HepG2 (cell line): ENCODE results near the gene MYL6B. TPM values are rescaled to one million over a fixed set of nuclear protein-coding genes. Genes with fewer than 3 reads are reported as not detected.
A peak's percentile ranks its signal among the peaks of the same experiment; 100 is the strongest.

Source experiments
- ARNT ChIP-seq: fragments of 450-650 bp; IDR thresholded peaks from 2 replicates; pipeline ENCODE4 v1.6.1; 2017
- CBX5 ChIP-seq: sonication (generic); formaldehyde crosslinking; IDR thresholded peaks from 2 replicates; pipeline ENCODE4 v1.4.0; 2020; ENCODE audit warnings: missing genetic modification reagents, borderline replicate concordance
- KDM6A ChIP-seq: IDR thresholded peaks from 2 replicates; pipeline ENCODE4 v1.6.1; 2016; ENCODE audit warnings: low read depth
- MEIS2 ChIP-seq: sonication (generic); formaldehyde crosslinking; IDR thresholded peaks from 2 replicates; pipeline ENCODE4 v1.9.0; 2021; ENCODE audit warnings: mild to moderate bottlenecking, missing genetic modification reagents
- MYC ChIP-seq: sonication (generic); formaldehyde crosslinking; IDR thresholded peaks from 2 replicates; pipeline ENCODE4 v1.9.0; 2021; ENCODE audit warnings: missing genetic modification reagents, borderline replicate concordance
- NCOA1 ChIP-seq: sonication (generic); formaldehyde crosslinking; IDR thresholded peaks from 2 replicates; pipeline ENCODE4 v1.9.0; 2021; ENCODE audit warnings: missing genetic modification reagents
- RARG ChIP-seq: sonication (generic); formaldehyde crosslinking; IDR thresholded peaks from 2 replicates; pipeline ENCODE4 v1.4.0; 2020; ENCODE audit warnings: low read depth, mild to moderate bottlenecking, missing genetic modification reagents
- SAP130 ChIP-seq: IDR thresholded peaks from 2 replicates; pipeline ENCODE4 v1.6.1; 2016; ENCODE audit warnings: low read depth
- SIX4 ChIP-seq: sonication (generic); formaldehyde crosslinking; IDR thresholded peaks from 2 replicates; pipeline ENCODE4 v1.4.0; 2020; ENCODE audit warnings: missing genetic modification reagents
- SP4 ChIP-seq: sonication (generic); formaldehyde crosslinking; IDR thresholded peaks from 2 replicates; pipeline ENCODE4 v1.8.1; 2023; ENCODE audit warnings: mild to moderate bottlenecking, missing genetic modification reagents
- SP5 ChIP-seq: IDR thresholded peaks from 2 replicates; pipeline ENCODE4 v1.6.1; 2016; ENCODE audit warnings: low read depth, borderline replicate concordance
- ZNF3 ChIP-seq: IDR thresholded peaks from 2 replicates; pipeline ENCODE4 v1.7.0; 2017; ENCODE audit warnings: inconsistent platforms
- ZNF605 ChIP-seq: sonication (generic); formaldehyde crosslinking; IDR thresholded peaks from 2 replicates; pipeline ENCODE4 v1.8.0; 2022; ENCODE audit warnings: mild to moderate bottlenecking, missing genetic modification reagents
- ZNF781 ChIP-seq: sonication (generic); formaldehyde crosslinking; IDR thresholded peaks from 2 replicates; pipeline ENCODE4 v1.5.1; 2020; ENCODE audit warnings: borderline replicate concordance, mild to moderate bottlenecking, missing genetic modification reagents; ENCODE audit errors: not compliant biosample characterization
- ZNF792 ChIP-seq: IDR thresholded peaks from 2 replicates; pipeline ENCODE4 v1.6.1; 2016
- polyA plus RNA-seq, 8 experiments: library from polyadenylated mRNA; depleted of rRNA in 3 of 8; stranded (reverse) in 7 of 8; unstranded in 1 of 8; fragments of >200 nt; fragmentation: Illumina TruSeq in 4 of 8; extraction: Trizol in 4 of 8; gene quantifications; 2 replicates each; pipeline versions ENCODE4 v1.2.1 to v1.2.3, GENCODE V29; 2011 to 2016; ENCODE audit warnings: low read depth in 4 of 8, missing spikeins in 1 of 8, mixed read lengths in 1 of 8; ENCODE audit not compliant: insufficient read depth in 1 of 8
- total RNA-seq, 5 experiments: library from RNA; depleted of rRNA; stranded (reverse); fragments of >200 nt; fragmentation: Illumina TruSeq; extraction: Trizol; gene quantifications; 2 replicates each; pipeline ENCODE4 v1.2.3, GENCODE V29; 2016; ENCODE audit warnings: low read depth in 1 of 5
- TF ChIP-seq, protein P1 (sequence below): sonication (generic); formaldehyde crosslinking; IDR thresholded peaks from 2 replicates; pipeline ENCODE4 v1.4.0; 2020; ENCODE audit warnings: missing genetic modification reagents; ENCODE audit errors: not compliant biosample characterization
- TF ChIP-seq, protein P2 (sequence below): sonication (generic); formaldehyde crosslinking; IDR thresholded peaks from 2 replicates; pipeline ENCODE4 v1.8.1; 2023; ENCODE audit warnings: missing genetic modification reagents, inconsistent platforms, borderline replicate concordance
- TF ChIP-seq, protein P3 (sequence below): sonication (generic); formaldehyde crosslinking; IDR thresholded peaks from 2 replicates; pipeline ENCODE4 v1.5.1; 2020; ENCODE audit warnings: missing genetic modification reagents, mild to moderate bottlenecking, borderline replicate concordance
- TF ChIP-seq, protein P4 (sequence below): IDR thresholded peaks from 2 replicates; pipeline ENCODE4 v1.6.1; 2016; ENCODE audit warnings: control low read depth
- TF ChIP-seq, protein P5 (sequence below): sonication (generic); formaldehyde crosslinking; IDR thresholded peaks from 2 replicates; pipeline ENCODE4 v1.4.0; 2020; ENCODE audit warnings: low read depth, mild to moderate bottlenecking, missing genetic modification reagents
- TF ChIP-seq, protein P6 (sequence below): IDR thresholded peaks from 2 replicates; pipeline ENCODE4 v1.6.1; 2016; ENCODE audit warnings: low read depth, control low read depth

Gene MYL6B
- total and polyA plus RNA-seq, 2 of the 13 experiments (the other 11 are each of a cell fraction or from before 2014, with no cell fraction given) = 75.7 to 88.7 TPM

DNA sequence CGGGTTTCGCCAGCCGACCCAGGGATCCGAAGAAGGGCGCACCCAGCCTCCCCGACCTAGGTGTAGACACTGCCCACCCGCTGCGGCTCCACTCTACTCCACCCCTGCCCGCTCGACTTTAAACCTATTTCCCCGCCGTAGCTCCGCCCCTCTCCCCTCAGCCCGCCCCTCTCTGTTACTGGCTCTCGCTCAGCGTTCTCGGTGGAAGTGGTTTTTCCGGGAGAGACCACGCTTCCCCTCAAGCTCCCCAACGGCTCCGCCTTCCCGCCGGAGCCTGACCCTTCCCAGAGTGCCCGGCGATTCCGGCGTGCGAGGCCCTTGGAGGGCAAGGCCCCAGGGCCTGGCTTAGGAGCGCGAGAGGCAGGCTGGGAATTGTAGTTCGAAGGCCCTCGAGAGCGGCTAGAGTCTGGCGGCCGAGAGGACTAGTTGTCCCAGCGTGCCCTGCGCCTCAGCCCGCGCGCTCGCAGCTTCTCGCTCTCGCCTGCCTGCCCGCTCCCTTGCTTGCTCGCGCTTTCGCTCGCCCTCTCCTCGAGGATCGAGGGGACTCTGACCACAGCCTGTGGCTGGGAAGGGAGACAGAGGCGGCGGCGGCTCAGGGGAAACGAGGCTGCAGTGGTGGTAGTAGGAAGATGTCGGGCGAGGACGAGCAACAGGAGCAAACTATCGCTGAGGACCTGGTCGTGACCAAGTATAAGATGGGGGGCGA lies 48.1 kb upstream of the MYL6B start, which contains the start of gene PA2G4 (continued):
- TF ChIP-seq, protein P1, sequence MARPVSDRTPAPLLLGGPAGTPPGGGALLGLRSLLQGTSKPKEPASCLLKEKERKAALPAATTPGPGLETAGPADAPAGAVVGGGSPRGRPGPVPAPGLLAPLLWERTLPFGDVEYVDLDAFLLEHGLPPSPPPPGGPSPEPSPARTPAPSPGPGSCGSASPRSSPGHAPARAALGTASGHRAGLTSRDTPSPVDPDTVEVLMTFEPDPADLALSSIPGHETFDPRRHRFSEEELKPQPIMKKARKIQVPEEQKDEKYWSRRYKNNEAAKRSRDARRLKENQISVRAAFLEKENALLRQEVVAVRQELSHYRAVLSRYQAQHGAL (CRISPR knock-in tag) = no peak
- no peak for TF ChIP-seq ARNT
- TF ChIP-seq, protein P2, sequence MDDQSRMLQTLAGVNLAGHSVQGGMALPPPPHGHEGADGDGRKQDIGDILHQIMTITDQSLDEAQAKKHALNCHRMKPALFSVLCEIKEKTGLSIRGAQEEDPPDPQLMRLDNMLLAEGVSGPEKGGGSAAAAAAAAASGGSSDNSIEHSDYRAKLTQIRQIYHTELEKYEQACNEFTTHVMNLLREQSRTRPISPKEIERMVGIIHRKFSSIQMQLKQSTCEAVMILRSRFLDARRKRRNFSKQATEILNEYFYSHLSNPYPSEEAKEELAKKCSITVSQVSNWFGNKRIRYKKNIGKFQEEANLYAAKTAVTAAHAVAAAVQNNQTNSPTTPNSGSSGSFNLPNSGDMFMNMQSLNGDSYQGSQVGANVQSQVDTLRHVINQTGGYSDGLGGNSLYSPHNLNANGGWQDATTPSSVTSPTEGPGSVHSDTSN (CRISPR knock-in tag) = 0 out of 2 replicates have a peak, but pooled peaks have one; percentile 63
- TF ChIP-seq MYC (CRISPR knock-in tag) = peak; percentile 97; the same call in 1 of the 2 replicates
- TF ChIP-seq, protein P3, sequence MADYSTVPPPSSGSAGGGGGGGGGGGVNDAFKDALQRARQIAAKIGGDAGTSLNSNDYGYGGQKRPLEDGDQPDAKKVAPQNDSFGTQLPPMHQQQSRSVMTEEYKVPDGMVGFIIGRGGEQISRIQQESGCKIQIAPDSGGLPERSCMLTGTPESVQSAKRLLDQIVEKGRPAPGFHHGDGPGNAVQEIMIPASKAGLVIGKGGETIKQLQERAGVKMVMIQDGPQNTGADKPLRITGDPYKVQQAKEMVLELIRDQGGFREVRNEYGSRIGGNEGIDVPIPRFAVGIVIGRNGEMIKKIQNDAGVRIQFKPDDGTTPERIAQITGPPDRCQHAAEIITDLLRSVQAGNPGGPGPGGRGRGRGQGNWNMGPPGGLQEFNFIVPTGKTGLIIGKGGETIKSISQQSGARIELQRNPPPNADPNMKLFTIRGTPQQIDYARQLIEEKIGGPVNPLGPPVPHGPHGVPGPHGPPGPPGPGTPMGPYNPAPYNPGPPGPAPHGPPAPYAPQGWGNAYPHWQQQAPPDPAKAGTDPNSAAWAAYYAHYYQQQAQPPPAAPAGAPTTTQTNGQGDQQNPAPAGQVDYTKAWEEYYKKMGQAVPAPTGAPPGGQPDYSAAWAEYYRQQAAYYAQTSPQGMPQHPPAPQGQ (CRISPR knock-in tag) = peak; percentile 98; the same call in 1 of the 2 replicates
- peak; percentile 32; the same call in 1 of the 2 replicates for TF ChIP-seq SIX4 (CRISPR knock-in tag)
- TF ChIP-seq MEIS2 (CRISPR knock-in tag) = peak; percentile 55; the same call in 1 of the 2 replicates
- TF ChIP-seq SAP130 (CRISPR knock-in tag) = peak; percentile 96
- TF ChIP-seq CBX5 (CRISPR knock-in tag) = no peak
- peak; percentile 82; the same call in 1 of the 2 replicates for TF ChIP-seq ZNF605 (CRISPR knock-in tag)
- peak; percentile 83 for TF ChIP-seq ZNF792
- TF ChIP-seq, protein P4, sequence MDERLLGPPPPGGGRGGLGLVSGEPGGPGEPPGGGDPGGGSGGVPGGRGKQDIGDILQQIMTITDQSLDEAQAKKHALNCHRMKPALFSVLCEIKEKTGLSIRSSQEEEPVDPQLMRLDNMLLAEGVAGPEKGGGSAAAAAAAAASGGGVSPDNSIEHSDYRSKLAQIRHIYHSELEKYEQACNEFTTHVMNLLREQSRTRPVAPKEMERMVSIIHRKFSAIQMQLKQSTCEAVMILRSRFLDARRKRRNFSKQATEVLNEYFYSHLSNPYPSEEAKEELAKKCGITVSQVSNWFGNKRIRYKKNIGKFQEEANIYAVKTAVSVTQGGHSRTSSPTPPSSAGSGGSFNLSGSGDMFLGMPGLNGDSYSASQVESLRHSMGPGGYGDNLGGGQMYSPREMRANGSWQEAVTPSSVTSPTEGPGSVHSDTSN (CRISPR knock-in tag) = no peak
- TF ChIP-seq ZNF781 = peak; percentile 64
- TF ChIP-seq NCOA1 (CRISPR knock-in tag) = peak; percentile 91; the same call in 1 of the 2 replicates
- TF ChIP-seq, protein P5, sequence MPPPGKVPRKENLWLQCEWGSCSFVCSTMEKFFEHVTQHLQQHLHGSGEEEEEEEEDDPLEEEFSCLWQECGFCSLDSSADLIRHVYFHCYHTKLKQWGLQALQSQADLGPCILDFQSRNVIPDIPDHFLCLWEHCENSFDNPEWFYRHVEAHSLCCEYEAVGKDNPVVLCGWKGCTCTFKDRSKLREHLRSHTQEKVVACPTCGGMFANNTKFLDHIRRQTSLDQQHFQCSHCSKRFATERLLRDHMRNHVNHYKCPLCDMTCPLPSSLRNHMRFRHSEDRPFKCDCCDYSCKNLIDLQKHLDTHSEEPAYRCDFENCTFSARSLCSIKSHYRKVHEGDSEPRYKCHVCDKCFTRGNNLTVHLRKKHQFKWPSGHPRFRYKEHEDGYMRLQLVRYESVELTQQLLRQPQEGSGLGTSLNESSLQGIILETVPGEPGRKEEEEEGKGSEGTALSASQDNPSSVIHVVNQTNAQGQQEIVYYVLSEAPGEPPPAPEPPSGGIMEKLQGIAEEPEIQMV (CRISPR knock-in tag) = peak; percentile 65
- TF ChIP-seq, protein P6, sequence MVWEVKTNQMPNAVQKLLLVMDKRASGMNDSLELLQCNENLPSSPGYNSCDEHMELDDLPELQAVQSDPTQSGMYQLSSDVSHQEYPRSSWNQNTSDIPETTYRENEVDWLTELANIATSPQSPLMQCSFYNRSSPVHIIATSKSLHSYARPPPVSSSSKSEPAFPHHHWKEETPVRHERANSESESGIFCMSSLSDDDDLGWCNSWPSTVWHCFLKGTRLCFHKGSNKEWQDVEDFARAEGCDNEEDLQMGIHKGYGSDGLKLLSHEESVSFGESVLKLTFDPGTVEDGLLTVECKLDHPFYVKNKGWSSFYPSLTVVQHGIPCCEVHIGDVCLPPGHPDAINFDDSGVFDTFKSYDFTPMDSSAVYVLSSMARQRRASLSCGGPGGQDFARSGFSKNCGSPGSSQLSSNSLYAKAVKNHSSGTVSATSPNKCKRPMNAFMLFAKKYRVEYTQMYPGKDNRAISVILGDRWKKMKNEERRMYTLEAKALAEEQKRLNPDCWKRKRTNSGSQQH = peak; percentile 28; the same call in 1 of the 2 replicates
- TF ChIP-seq SP5 = peak; percentile 68; the same call in 1 of the 2 replicates
- no peak for TF ChIP-seq RARG
- peak; percentile 85 for TF ChIP-seq SP4 (CRISPR knock-in tag)
- no peak for TF ChIP-seq KDM6A (CRISPR knock-in tag)
- TF ChIP-seq ZNF3 (CRISPR knock-in tag) = no peak
